ENCODE data around the gene ITFG1. TPM values are rescaled to one million over a fixed set of nuclear protein-coding genes. Genes with fewer than 3 reads are reported as not detected.
"Not testable (repeated sequence)": the region's sequence is repeated elsewhere in the genome, so short reads cannot be mapped to it uniquely, and the experiment has no call there.

The ITFG1 gene
- total RNA-seq, 1 experiment from 2014 or later, result 20.0 TPM

DNA sequence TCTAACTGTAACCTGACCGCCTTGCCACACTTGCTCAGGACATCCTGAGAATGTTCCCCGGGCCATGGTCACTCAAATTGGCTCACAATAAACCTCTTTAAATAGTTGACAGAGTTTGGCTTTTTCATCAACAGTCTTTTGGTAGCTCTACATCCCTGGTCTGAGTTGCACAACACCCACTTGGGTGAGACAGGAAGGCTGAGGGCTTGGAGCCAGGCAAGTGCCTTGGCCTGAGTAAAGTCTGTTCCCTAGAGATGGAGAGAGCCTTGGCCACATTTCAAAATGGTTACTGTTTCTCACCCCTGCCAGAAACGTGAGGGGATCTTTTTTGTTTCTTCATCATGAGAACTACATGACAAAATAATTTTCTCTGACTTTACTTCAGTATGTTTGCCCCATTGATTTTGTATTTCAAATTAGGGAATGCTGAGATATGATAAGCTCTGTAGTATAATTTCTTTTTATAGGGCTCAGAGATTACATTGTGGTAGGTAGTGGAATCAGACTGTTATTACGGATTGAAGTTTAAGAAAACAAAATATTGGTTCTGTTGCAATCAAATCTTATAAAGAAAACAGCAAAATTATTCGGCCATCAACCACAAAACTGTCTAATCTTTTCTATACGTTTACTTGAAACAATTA, 263.2 kb downstream of the ITFG1 start:
- TF ChIP-seq CTCF (conservative IDR thresholded peaks at IDR 0.05; ENCODE audit: low read depth, low read length) (no peak), EZH2phosphoT487 (IDR thresholded peaks at IDR 0.05; ENCODE audit: borderline replicate concordance, low read length) (no peak), EZH2 (IDR thresholded peaks at IDR 0.05; ENCODE audit: low read length, unreplicated experiment) (no peak)
- Histone ChIP-seq H3K79me2 (ENCODE audit: low read length) (no peaks in the 10 kb centered on the region), H3K36me3 (ENCODE audit: low read depth, low read length) (no peaks in the 10 kb centered on the region), H3K4me1 (ENCODE audit: insufficient read depth, low read length) (no peaks in the 10 kb centered on the region), H3K4me2 (ENCODE audit: low read length) (no peak overlapping the region), H3K27ac (ENCODE audit: low read length) (no peak overlapping the region), H4K20me1 (ENCODE audit: low read length) (no peaks in the 10 kb centered on the region), H2AFZ (ENCODE audit: low read length) (no peak overlapping the region), H3K9me3 (ENCODE audit: low read length) (no peaks in the 10 kb centered on the region), H3K9ac (ENCODE audit: low read length) (no peak overlapping the region), H3K4me3 (ENCODE audit: low read length) (no peak overlapping the region), H3F3A (ENCODE audit: low read length, unreplicated experiment) (no peaks in the 10 kb centered on the region), H3K27me3 (ENCODE audit: low read length) (no peaks in the 10 kb centered on the region), H3K9me2 (replicated peaks; ENCODE audit: low read length) (no peaks in the 10 kb centered on the region)
- intact Hi-C loops (cut with micrococcal nuclease), result no loop called here
- POLR2A ChIA-PET (ENCODE audit: unreplicated experiment), result no interaction called here
- ATAC-seq (no peak), DNase-seq (no peak)
- BruUV-seq (replicated peaks), result no TSS peak
- CTCF ChIA-PET, result no interaction called here

GRCh38 chr16:47196457-47196856, 264.4 kb downstream of the ITFG1 start:
- no peaks in the 10 kb centered on the region for H3K36me3 ChIP-seq (ENCODE audit: low read depth, low read length)
- intact Hi-C loops (cut with micrococcal nuclease), result no loop called here
- H3K27me3 ChIP-seq (ENCODE audit: low read length), result no peaks in the 10 kb centered on the region
- H3K4me1 ChIP-seq (ENCODE audit: insufficient read depth, low read length), result no peaks in the 10 kb centered on the region
- ATAC-seq, result no peak
- CTCF ChIA-PET, result no interaction called here
- H3K4me3 ChIP-seq (ENCODE audit: low read length), result no peak overlapping the region
- DNase-seq, result no peak
- TF ChIP-seq EZH2 (IDR thresholded peaks at IDR 0.05; ENCODE audit: low read length, unreplicated experiment) (no peak), EZH2phosphoT487 (IDR thresholded peaks at IDR 0.05; ENCODE audit: borderline replicate concordance, low read length) (no peak), CTCF (conservative IDR thresholded peaks at IDR 0.05; ENCODE audit: low read depth, low read length) (no peak)
- H4K20me1 ChIP-seq (ENCODE audit: low read length), result no peaks in the 10 kb centered on the region
- POLR2A ChIA-PET (ENCODE audit: unreplicated experiment), result no interaction called here
- H3K9me2 ChIP-seq (replicated peaks; ENCODE audit: low read length), result no peaks in the 10 kb centered on the region
- H3K27ac ChIP-seq (ENCODE audit: low read length), result no peak overlapping the region
- H3K4me2 ChIP-seq (ENCODE audit: low read length), result no peak overlapping the region
- no peak overlapping the region for H2AFZ ChIP-seq (ENCODE audit: low read length)
- no TSS peak for BruUV-seq (replicated peaks)
- H3K9ac ChIP-seq (ENCODE audit: low read length), result no peak overlapping the region
- H3K79me2 ChIP-seq (ENCODE audit: low read length), result no peaks in the 10 kb centered on the region
- no peaks in the 10 kb centered on the region for H3F3A ChIP-seq (ENCODE audit: low read length, unreplicated experiment)
- H3K9me3 ChIP-seq (ENCODE audit: low read length), result no peaks in the 10 kb centered on the region

DNA sequence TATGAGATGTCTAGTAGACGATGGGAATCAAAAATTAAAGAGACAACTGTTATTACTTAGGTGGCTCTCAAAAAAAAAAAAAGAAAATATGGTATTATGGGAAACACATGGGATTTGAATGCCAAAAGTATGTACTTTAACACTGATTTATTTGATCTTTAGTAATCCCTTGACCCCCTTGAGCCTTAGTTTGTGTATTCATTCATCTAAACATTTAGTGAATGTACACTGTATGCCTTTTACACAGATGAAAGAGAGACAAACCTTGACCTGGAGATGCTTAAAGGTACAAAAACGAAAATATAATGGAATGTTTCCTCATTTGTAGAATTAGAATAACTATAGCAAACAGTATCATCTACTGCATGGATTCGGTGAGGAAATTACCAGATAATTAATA, 278.5 kb downstream of the ITFG1 start:
- Histone ChIP-seq H2AFZ (ENCODE audit: low read length) (no peak overlapping the region), H3F3A (ENCODE audit: low read length, unreplicated experiment) (no peaks in the 10 kb centered on the region), H3K4me2 (ENCODE audit: low read length) (no peak overlapping the region), H3K79me2 (ENCODE audit: low read length) (no peaks in the 10 kb centered on the region), H3K27ac (ENCODE audit: low read length) (no peak overlapping the region), H3K36me3 (ENCODE audit: low read depth, low read length) (no peaks in the 10 kb centered on the region), H3K9ac (ENCODE audit: low read length) (no peak overlapping the region), H3K4me1 (ENCODE audit: insufficient read depth, low read length) (no peaks in the 10 kb centered on the region), H3K9me3 (ENCODE audit: low read length) (no peaks in the 10 kb centered on the region), H3K9me2 (replicated peaks; ENCODE audit: low read length) (no peaks in the 10 kb centered on the region), H4K20me1 (ENCODE audit: low read length) (no peaks in the 10 kb centered on the region), H3K4me3 (ENCODE audit: low read length) (no peak overlapping the region), H3K27me3 (ENCODE audit: low read length) (no peaks in the 10 kb centered on the region)
- POLR2A ChIA-PET (ENCODE audit: unreplicated experiment), result no interaction called here
- DNase-seq (no peak), ATAC-seq (no peak)
- TF ChIP-seq EZH2 (IDR thresholded peaks at IDR 0.05; ENCODE audit: low read length, unreplicated experiment) (no peak), EZH2phosphoT487 (IDR thresholded peaks at IDR 0.05; ENCODE audit: borderline replicate concordance, low read length) (no peak), CTCF (conservative IDR thresholded peaks at IDR 0.05; ENCODE audit: low read depth, low read length) (no peak)
- CTCF ChIA-PET, result no interaction called here
- BruUV-seq (replicated peaks), result no TSS peak
- intact Hi-C loops (cut with micrococcal nuclease), result no loop called here

DNA sequence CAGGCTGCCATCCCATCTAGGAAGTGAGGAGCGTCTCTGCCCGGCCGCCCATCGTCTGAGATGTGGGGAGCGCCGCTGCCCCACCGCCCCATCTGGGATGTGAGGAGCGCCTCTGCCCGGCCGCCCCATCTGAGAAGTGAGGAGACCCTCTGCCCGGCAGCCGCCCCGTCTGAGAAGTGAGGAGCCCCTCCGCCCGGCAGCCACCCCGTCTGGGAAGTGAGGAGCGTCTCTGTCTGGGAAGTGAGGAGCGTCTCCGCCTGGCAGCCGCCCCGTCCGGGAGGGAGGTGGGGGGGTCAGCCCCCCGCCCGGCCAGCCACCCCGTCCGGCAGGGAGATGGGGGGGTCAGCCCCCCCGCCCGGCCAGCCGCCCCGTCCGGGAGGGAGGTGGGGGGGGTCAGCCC, 279.8 kb downstream of the ITFG1 start:
- H3K9me2 ChIP-seq (replicated peaks; ENCODE audit: low read length); H3K4me1 ChIP-seq (ENCODE audit: insufficient read depth, low read length); H3K79me2 ChIP-seq (ENCODE audit: low read length); H3K9me3 ChIP-seq (ENCODE audit: low read length); H3F3A ChIP-seq (ENCODE audit: low read length, unreplicated experiment); H3K4me2 ChIP-seq (ENCODE audit: low read length); ATAC-seq; CTCF ChIA-PET; H3K27me3 ChIP-seq (ENCODE audit: low read length); H3K4me3 ChIP-seq (ENCODE audit: low read length); H4K20me1 ChIP-seq (ENCODE audit: low read length); intact Hi-C loops (cut with micrococcal nuclease); POLR2A ChIA-PET (ENCODE audit: unreplicated experiment); H3K9ac ChIP-seq (ENCODE audit: low read length); DNase-seq; H3K27ac ChIP-seq (ENCODE audit: low read length); BruUV-seq (replicated peaks); H3K36me3 ChIP-seq (ENCODE audit: low read depth, low read length); H2AFZ ChIP-seq (ENCODE audit: low read length): not testable (repeated sequence)

All from PC-3 (cell line).